HG03045 (cell line): ENCODE measurements around the gene KCNA2.

Experiments used
- ATAC-seq: cut with Tn5 transposase; IDR thresholded peaks from one replicate; pipeline ENCODE4 v1.9.1; 2021; ENCODE audit warnings: mild to moderate bottlenecking, moderate library complexity; ENCODE audit not compliant: unreplicated experiment

Gene KCNA2

GRCh38 chr1:110605901-110606656, at the start of gene KCNA2:
Gene KCNA2, minus strand, starts transcription at chr1:110606358. Its CDS starts 1,576 bp downstream, at chr1:110604782.
- ATAC-seq, result no peak

GRCh38 chr1:110650609-110651008, 44.5 kb upstream of the KCNA2 start:
- no peak for ATAC-seq

GRCh38 chr1:110648417-110648816, 42.3 kb upstream of the KCNA2 start:
- no peak for ATAC-seq

GRCh38 chr1:110647254-110647891, 41.2 kb upstream of the KCNA2 start:
- no peak for ATAC-seq

- ATAC-seq, result no peak
These were observed 39.9 kb upstream of the KCNA2 start for GRCh38 chr1:110645821-110646735.

GRCh38 chr1:110645211-110645610, 39.1 kb upstream of the KCNA2 start:
- ATAC-seq, result no peak

- ATAC-seq, result no peak
These were observed 37.8 kb upstream of the KCNA2 start for GRCh38 chr1:110643879-110644472.

GRCh38 chr1:110639724-110640386, 33.7 kb upstream of the KCNA2 start:
- ATAC-seq, result no peak

GRCh38 chr1:110638556-110638955, 32.4 kb upstream of the KCNA2 start:
- ATAC-seq, result no peak

- ATAC-seq, result no peak
These were observed 31.9 kb upstream of the KCNA2 start for GRCh38 chr1:110638058-110638457.

- no peak for ATAC-seq
These were observed 31.3 kb upstream of the KCNA2 start for GRCh38 chr1:110637475-110637874.

- ATAC-seq, result no peak
These were observed 30.2 kb upstream of the KCNA2 start for GRCh38 chr1:110636149-110636935.

- no peak for ATAC-seq
These were observed 29.3 kb upstream of the KCNA2 start for GRCh38 chr1:110635434-110635833.

GRCh38 chr1:110634455-110635311, 28.5 kb upstream of the KCNA2 start:
- ATAC-seq, result peak; percentile 75

- ATAC-seq, result no peak
These were observed 27.9 kb upstream of the KCNA2 start for GRCh38 chr1:110634086-110634454.

- ATAC-seq, result no peak
These were observed 27.5 kb upstream of the KCNA2 start for GRCh38 chr1:110633646-110634030.

GRCh38 chr1:110631836-110632620, 25.9 kb upstream of the KCNA2 start:
- ATAC-seq, result no peak
